GM12891 (cell line): ENCODE measurements around the gene BMPR2.
"Not testable (repeated sequence)": the region's sequence is repeated elsewhere in the genome, so short reads cannot be mapped to it uniquely, and the experiment has no call there.

Experiments
- DNase-seq: peaks from one replicate; pipeline ENCODE4 v3.0.0; 2011; ENCODE audit warnings: low spot score; ENCODE audit not compliant: insufficient read length
- FAIRE-seq: peaks from 2 replicates; lab custom pipeline; 2011; peaks lifted over from hg19 to GRCh38; lab: Jason Lieb, UNC
- PAX5 ChIP-seq: IDR thresholded peaks from 2 replicates; pipeline ENCODE4 v1.6.1; 2011; ENCODE audit warnings: low read length, moderate library complexity, mild to moderate bottlenecking; ENCODE audit not compliant: insufficient read depth, severe bottlenecking
- POLR2A ChIP-seq: IDR thresholded peaks from 2 replicates; pipeline ENCODE4 v1.6.1; 2011; ENCODE audit warnings: low read depth, low read length, control low read depth
- POLR2AphosphoS5 ChIP-seq: IDR thresholded peaks from 2 replicates; pipeline ENCODE4 v1.6.1; 2011; ENCODE audit warnings: low read depth, low read length, control low read depth
- POU2F2 ChIP-seq: IDR thresholded peaks from 2 replicates; pipeline ENCODE4 v1.6.1; 2011; ENCODE audit warnings: low read depth, mild to moderate bottlenecking, control low read depth, low read length, moderate library complexity
- SPI1 ChIP-seq: IDR thresholded peaks from 2 replicates; pipeline ENCODE4 v1.6.1; 2011; ENCODE audit warnings: low read depth, low read length, control low read depth
- TAF1 ChIP-seq: IDR thresholded peaks from 2 replicates; pipeline ENCODE4 v1.6.1; 2011; ENCODE audit warnings: low read depth, low read length, control low read depth

The BMPR2 gene

GRCh38 chr2:202418027-202418426, 41.9 kb downstream of the BMPR2 start:
- FAIRE-seq (no peak), DNase-seq (no peak)
- TF ChIP-seq PAX5: no peak
- TF ChIP-seq POLR2AphosphoS5: no peak
- TF ChIP-seq TAF1: no peak
- no peak for TF ChIP-seq POLR2A
- no peak for TF ChIP-seq SPI1
- TF ChIP-seq POU2F2: no peak

- DNase-seq: no peak
- no peak for TF ChIP-seq POU2F2
- no peak for TF ChIP-seq SPI1
- no peak for TF ChIP-seq POLR2A
- TF ChIP-seq PAX5: no peak
- TF ChIP-seq POLR2AphosphoS5: no peak
- no peak for TF ChIP-seq TAF1
- no peak for FAIRE-seq
These were observed 42.4 kb downstream of the BMPR2 start for GRCh38 chr2:202418511-202418910.

GRCh38 chr2:202423139-202423538, 47.0 kb downstream of the BMPR2 start:
- no peak for FAIRE-seq
- DNase-seq: no peak
- TF ChIP-seq POU2F2 (no peak), POLR2A (no peak), TAF1 (no peak), SPI1 (no peak), POLR2AphosphoS5 (no peak), PAX5 (no peak)

- TF ChIP-seq POLR2AphosphoS5 (no peak), TAF1 (no peak), POLR2A (no peak), POU2F2 (no peak), SPI1 (no peak), PAX5 (no peak)
- no peak for FAIRE-seq
- DNase-seq: no peak
These were observed 48.9 kb downstream of the BMPR2 start for GRCh38 chr2:202425036-202425435.

GRCh38 chr2:202426751-202427150, 50.6 kb downstream of the BMPR2 start:
- TF ChIP-seq TAF1: no peak
- no peak for TF ChIP-seq POU2F2
- TF ChIP-seq POLR2A: no peak
- DNase-seq: no peak
- no peak for FAIRE-seq

GRCh38 chr2:202429164-202429980, 53.2 kb downstream of the BMPR2 start:
- TF ChIP-seq POLR2A (no peak), POU2F2 (no peak), TAF1 (no peak), PAX5 (no peak), SPI1 (no peak), POLR2AphosphoS5 (no peak)
- FAIRE-seq (no peak), DNase-seq (no peak)

GRCh38 chr2:202432776-202433175, 56.6 kb downstream of the BMPR2 start:
- no peak for DNase-seq
- TF ChIP-seq SPI1 (no peak), PAX5 (no peak), POLR2A (no peak), TAF1 (no peak), POU2F2 (no peak), POLR2AphosphoS5 (no peak)
- no peak for FAIRE-seq

- no peak for TF ChIP-seq SPI1
- TF ChIP-seq POU2F2: no peak
- no peak for TF ChIP-seq PAX5
- no peak for TF ChIP-seq POLR2AphosphoS5
- no peak for TF ChIP-seq POLR2A
- TF ChIP-seq TAF1: no peak
- DNase-seq (no peak), FAIRE-seq (no peak)
These were observed 58.3 kb downstream of the BMPR2 start for GRCh38 chr2:202434472-202434871.

GRCh38 chr2:202436626-202437025, 60.5 kb downstream of the BMPR2 start:
- no peak for TF ChIP-seq SPI1
- TF ChIP-seq POU2F2: no peak
- TF ChIP-seq POLR2AphosphoS5: no peak
- no peak for TF ChIP-seq TAF1
- no peak for TF ChIP-seq PAX5
- no peak for TF ChIP-seq POLR2A
- FAIRE-seq (no peak), DNase-seq (no peak)

- not testable (repeated sequence) for DNase-seq, FAIRE-seq
These were observed 64.0 kb downstream of the BMPR2 start for GRCh38 chr2:202440117-202440516.
